ENCODE data around the gene CRIM1. TPM values are rescaled to one million over a fixed set of nuclear protein-coding genes. Genes with fewer than 3 reads are reported as not detected.

CRIM1 gene
- total and polyA plus RNA-seq, 2 of the 8 experiments (the other 6 are each of a cell fraction or from before 2014, with no cell fraction given): 9.4 to 28.4 TPM

DNA sequence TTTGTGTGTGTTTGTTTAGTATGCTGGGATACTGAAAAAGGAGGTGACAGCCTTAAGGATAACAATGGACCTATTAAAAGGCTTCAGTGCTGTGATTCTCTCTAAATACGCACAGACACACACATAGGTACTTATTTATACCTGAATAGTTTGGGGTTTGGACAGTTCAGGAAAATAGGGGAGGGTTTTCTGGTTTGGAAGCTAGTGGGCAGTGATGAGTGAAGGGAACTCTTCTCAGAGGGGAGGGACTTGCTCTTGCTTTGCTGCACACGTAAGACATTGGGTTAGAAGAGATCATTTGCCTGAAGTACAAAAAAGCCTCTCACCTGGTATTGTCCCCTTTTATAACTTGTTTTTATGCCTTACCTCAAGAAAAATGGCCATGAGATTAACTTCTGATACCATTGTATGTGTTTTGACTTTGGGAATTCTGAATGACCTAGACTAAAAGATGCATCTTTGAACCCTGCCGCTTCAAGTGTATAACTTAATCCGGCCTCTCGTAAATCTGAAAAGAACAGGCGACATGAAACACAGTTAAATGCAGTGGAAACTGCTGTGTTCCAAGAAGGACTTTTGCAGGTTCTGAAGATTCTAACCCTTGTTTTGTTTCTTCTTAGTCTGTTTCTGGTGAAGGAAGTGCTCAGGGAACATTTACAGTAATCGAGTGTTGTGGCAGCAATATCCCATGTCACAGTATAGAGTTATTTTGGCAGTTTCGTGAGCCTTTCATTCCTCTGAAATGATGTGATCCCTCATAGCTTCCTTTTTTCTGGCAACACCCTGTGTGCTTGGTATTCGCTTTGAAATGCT, 2.5 kb downstream of the CRIM1 start (continued):
- TF ChIP-seq CEBPB (IDR thresholded peaks at IDR 0.05; ENCODE audit: low read depth, low read length): no peak
- no peak for TF ChIP-seq MAFK (IDR thresholded peaks at IDR 0.05; ENCODE audit: low read depth, low read length)
- TF ChIP-seq POLR2AphosphoS5 (IDR thresholded peaks at IDR 0.05; ENCODE audit: low read depth, low read length): no peak
- peak; percentile 28 for TF ChIP-seq ASH2L (IDR thresholded peaks at IDR 0.05; ENCODE audit: low read length)
